OCI-LY7 (cell line): Measurements from ENCODE around the gene TXNL4A. TPM values are rescaled to one million over a fixed set of nuclear protein-coding genes. Genes with fewer than 3 reads are reported as not detected.

Experiments used
- Bru-seq: library from RNA; stranded (reverse); fragments of 400-500 nt; gene quantifications from one replicate; lab custom pipeline; 2021; lab: Mats Ljungman, UMichigan
- BruChase-seq, 2 experiments: library from RNA; stranded (reverse); fragments of 400-500 nt; gene quantifications; one replicate each; lab custom pipeline; 2021; lab: Mats Ljungman, UMichigan
- BruUV-seq: library from RNA; stranded (reverse); fragments of 400-500 nt; replicated peaks from 2 replicates; lab custom pipeline; 2021; lab: Mats Ljungman, UMichigan
- CTCF ChIA-PET: fragments of 300-600 bp; sonication (Branson Sonifier 250); formaldehyde crosslinking; loops from one replicate; lab custom pipeline; 2022; ENCODE audit warnings: antibody characterized with exemption; ENCODE audit not compliant: unreplicated experiment; lab: Charles Lee
- POLR2A ChIA-PET: fragments of 300-600 bp; sonication (Branson Sonifier 250); formaldehyde crosslinking; loops from one replicate; lab custom pipeline; 2022; ENCODE audit warnings: antibody characterized with exemption; lab: Charles Lee
- DNase-seq: peaks from one replicate; pipeline ENCODE4 v3.0.0-alpha.2; 2015; ENCODE audit warnings: low spot score
- H2AFZ ChIP-seq: fragments of 200-600 bp; sonication (generic), shearing (Covaris generic); 2 replicates; pipeline ENCODE4 v1.6.1; 2014; ENCODE audit warnings: mild to moderate bottlenecking, antibody characterized with exemption, low read length, moderate library complexity
- H3K27ac ChIP-seq: fragments of 200-600 bp; sonication (generic); 2 replicates; pipeline ENCODE4 v1.5.1; 2014; ENCODE audit warnings: mixed run types, low read depth, mild to moderate bottlenecking, moderate library complexity, low read length, inconsistent platforms; ENCODE audit not compliant: poor library complexity, severe bottlenecking
- H3K36me3 ChIP-seq: fragments of 200-600 bp; sonication (generic); 2 replicates; pipeline ENCODE4 v1.6.1; 2014; ENCODE audit warnings: mild to moderate bottlenecking, antibody characterized with exemption, low read length, moderate library complexity, mixed read lengths; ENCODE audit not compliant: insufficient read depth
- H3K4me1 ChIP-seq: fragments of 200-600 bp; sonication (generic); 2 replicates; pipeline ENCODE4 v1.5.1; 2014; ENCODE audit warnings: mild to moderate bottlenecking, low read length; ENCODE audit not compliant: insufficient read depth, poor library complexity, severe bottlenecking
- H3K4me2 ChIP-seq: fragments of 200-600 bp; sonication (generic); 2 replicates; pipeline ENCODE4 v1.6.1; 2014; ENCODE audit warnings: mild to moderate bottlenecking, low read length
- H3K4me3 ChIP-seq: fragments of 200-600 bp; sonication (generic); 2 replicates; pipeline ENCODE4 v1.5.1; 2014; ENCODE audit warnings: mild to moderate bottlenecking, low read depth, low read length; ENCODE audit not compliant: poor library complexity, severe bottlenecking
- H3K79me2 ChIP-seq: fragments of 200-600 bp; sonication (generic); 2 replicates; pipeline ENCODE4 v1.6.1; 2016; ENCODE audit warnings: low read depth, mild to moderate bottlenecking, low read length, moderate library complexity, mixed read lengths; ENCODE audit not compliant: insufficient read depth
- H3K9me2 ChIP-seq: fragments of 200-600 bp; sonication (generic); 2 replicates; pipeline ENCODE4 v1.6.1; 2016; ENCODE audit warnings: mild to moderate bottlenecking, low read length, mixed read lengths; ENCODE audit not compliant: insufficient read depth
- H3K9me3 ChIP-seq: fragments of 200-600 bp; sonication (generic); 2 replicates; pipeline ENCODE4 v1.6.1; 2014; ENCODE audit warnings: mild to moderate bottlenecking, mixed run types, low read length, mixed read lengths
- H4K20me1 ChIP-seq: fragments of 200-600 bp; sonication (generic); 2 replicates; pipeline ENCODE4 v1.6.1; 2014; ENCODE audit warnings: mild to moderate bottlenecking, antibody characterized with exemption, low read length, moderate library complexity, mixed read lengths; ENCODE audit not compliant: insufficient read depth
- EZH2phosphoT487 ChIP-seq: fragments of 200-600 bp; sonication (generic); IDR thresholded peaks from 2 replicates; pipeline ENCODE4 v1.6.1; 2018; ENCODE audit warnings: low read depth, borderline replicate concordance, mild to moderate bottlenecking, mixed run types, antibody characterized with exemption, low read length, moderate library complexity, mixed read lengths
- intact Hi-C: fragments of 100-400 bp; cut with micrococcal nuclease; formaldehyde crosslinking; loops from one replicate; pipeline ENCODE4 v1.10.0; 2022; ENCODE audit not compliant: unreplicated experiment
- long read RNA-seq: library from polyadenylated mRNA; stranded (forward); transcript quantifications from one replicate; pipeline ENCODE4 v2.0.0, GENCODE V29; 2022
- total RNA-seq, 2 experiments: library from RNA; depleted of rRNA in 1 of 2; stranded (reverse); fragments of >200 nt in 1 of 2; shearing (Covaris generic) in 1 of 2; gene quantifications; 2 replicates each; pipeline ENCODE4 v1.2.3, GENCODE V29; 2014 to 2022
- TF ChIP-seq, protein P1 (sequence below): fragments of 200-600 bp; sonication (generic); conservative IDR thresholded peaks from 2 replicates; pipeline ENCODE4 v1.5.1; 2014; ENCODE audit warnings: mild to moderate bottlenecking, antibody characterized with exemption, low read length, moderate library complexity, mixed read lengths

The TXNL4A gene, protein sequence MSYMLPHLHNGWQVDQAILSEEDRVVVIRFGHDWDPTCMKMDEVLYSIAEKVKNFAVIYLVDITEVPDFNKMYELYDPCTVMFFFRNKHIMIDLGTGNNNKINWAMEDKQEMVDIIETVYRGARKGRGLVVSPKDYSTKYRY
- total RNA-seq (2014; rRNA removed; shearing (Covaris generic)) (44.7 and 45.9 TPM in 2 replicates), total RNA-seq (2022) (91.4 and 95.0 TPM in 2 replicates), Bru-seq, nascent RNA (percentile 61 among the genes with signal in this experiment), BruChase-seq, experiment 1, labeled RNA remaining after a 6-hour chase (percentile 64 among the genes with signal in this experiment), BruChase-seq, experiment 2, labeled RNA remaining after a 2-hour chase (percentile 60 among the genes with signal in this experiment)
- long read RNA-seq, transcript TXNL4A-201 (3 exons, 3,504 nt) = major isoform, 68 of 92 reads
- long read RNA-seq, transcript TXNL4A-208 (2 exons, 752 nt) = minor isoform, 8 of 92 reads
- long read RNA-seq, partial matches to known transcripts = 4 of 92 reads
- long read RNA-seq, other reads (novel, unspliced or antisense) = 10 of 92 reads

GRCh38 chr18:79988451-79989194 lies at the start of gene TXNL4A:
Gene TXNL4A (minus strand): TSS chr18:79988563. CDS start chr18:79988392, 171 bp downstream.
- H2AFZ ChIP-seq = peak within 1 kb of the TSS; percentile 76; the same call in 1 of the 2 replicates
- intact Hi-C loops = loop anchor here (1.0 to 2.0 kb wide), 2 partner anchors 45 to 310 kb away; partner anchors contain the start of gene CTDP1
- H3K4me3 ChIP-seq = peak within 1 kb of the TSS; percentile 98
- ChIA-PET CTCF (no interaction called here), POLR2A (no interaction called here)
- no peaks in the 10 kb centered on the region for H3K9me3 ChIP-seq
- H4K20me1 ChIP-seq = peaks cover 23% of the 10 kb centered on the region
- H3K4me2 ChIP-seq = peak within 1 kb of the TSS; percentile 87
- BruUV-seq = TSS peak; percentile 90
- no peaks in the 10 kb centered on the region for H3K9me2 ChIP-seq
- H3K36me3 ChIP-seq = peaks cover 35% of the 10 kb centered on the region
- H3K4me1 ChIP-seq = peaks cover 12% of the 10 kb centered on the region
- H3K79me2 ChIP-seq = peaks cover 46% of the 10 kb centered on the region
- peak; percentile 86 for DNase-seq
- no peak for TF ChIP-seq EZH2phosphoT487
- TF ChIP-seq, protein P1, sequence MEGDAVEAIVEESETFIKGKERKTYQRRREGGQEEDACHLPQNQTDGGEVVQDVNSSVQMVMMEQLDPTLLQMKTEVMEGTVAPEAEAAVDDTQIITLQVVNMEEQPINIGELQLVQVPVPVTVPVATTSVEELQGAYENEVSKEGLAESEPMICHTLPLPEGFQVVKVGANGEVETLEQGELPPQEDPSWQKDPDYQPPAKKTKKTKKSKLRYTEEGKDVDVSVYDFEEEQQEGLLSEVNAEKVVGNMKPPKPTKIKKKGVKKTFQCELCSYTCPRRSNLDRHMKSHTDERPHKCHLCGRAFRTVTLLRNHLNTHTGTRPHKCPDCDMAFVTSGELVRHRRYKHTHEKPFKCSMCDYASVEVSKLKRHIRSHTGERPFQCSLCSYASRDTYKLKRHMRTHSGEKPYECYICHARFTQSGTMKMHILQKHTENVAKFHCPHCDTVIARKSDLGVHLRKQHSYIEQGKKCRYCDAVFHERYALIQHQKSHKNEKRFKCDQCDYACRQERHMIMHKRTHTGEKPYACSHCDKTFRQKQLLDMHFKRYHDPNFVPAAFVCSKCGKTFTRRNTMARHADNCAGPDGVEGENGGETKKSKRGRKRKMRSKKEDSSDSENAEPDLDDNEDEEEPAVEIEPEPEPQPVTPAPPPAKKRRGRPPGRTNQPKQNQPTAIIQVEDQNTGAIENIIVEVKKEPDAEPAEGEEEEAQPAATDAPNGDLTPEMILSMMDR = no peak
- H3K27ac ChIP-seq = peak within 1 kb of the TSS; percentile 78

DNA sequence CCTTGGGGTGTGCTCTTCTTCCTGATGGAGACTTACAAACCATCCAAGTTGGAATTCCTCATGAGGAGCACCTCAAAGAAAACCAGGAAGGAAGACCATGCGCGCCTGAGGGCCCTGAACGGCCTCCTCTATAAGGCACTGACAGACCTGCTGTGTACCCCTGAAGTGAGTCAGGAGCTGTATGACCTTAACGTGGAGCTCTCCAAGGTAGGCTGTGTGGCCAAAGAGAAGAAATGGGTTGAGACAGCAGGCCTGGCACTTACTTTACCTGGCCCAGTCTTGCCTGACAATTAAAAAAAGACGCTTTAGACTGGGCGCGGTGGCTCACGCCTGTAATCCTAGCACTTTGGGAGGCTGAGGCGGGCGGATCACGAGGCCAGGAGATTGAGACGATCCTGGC lies 48.9 kb upstream of the TXNL4A start:
- ChIA-PET POLR2A (interaction anchor here (0.5 to 0.7 kb wide), 2 partner anchors 82 to 1918 kb away, joined by 4 read pairs; no protein-coding TSS in a partner anchor), CTCF (interaction anchor here (1.0 kb wide), 1 partner anchor 118 kb away, joined by 3 read pairs; no protein-coding TSS in a partner anchor)
- H3K27ac ChIP-seq = no peak overlapping the region
- H4K20me1 ChIP-seq = peaks cover 7% of the 10 kb centered on the region; the same call in 1 of the 2 replicates
- H3K4me2 ChIP-seq = no peak overlapping the region
- H3K4me1 ChIP-seq = peaks cover 19% of the 10 kb centered on the region
- intact Hi-C loops = no loop called here
- H2AFZ ChIP-seq = no peak overlapping the region
- H3K9me2 ChIP-seq = no peaks in the 10 kb centered on the region
- TF ChIP-seq EZH2phosphoT487 = no peak
- TF ChIP-seq, protein P1 = no peak
- H3K4me3 ChIP-seq = no peak overlapping the region
- no peak for DNase-seq
- peaks cover 14% of the 10 kb centered on the region for H3K79me2 ChIP-seq
- 0 out of 2 replicates have a peak, but pooled peaks cover 15% of the 10 kb centered on the region for H3K36me3 ChIP-seq
- no peaks in the 10 kb centered on the region for H3K9me3 ChIP-seq
- no TSS peak for BruUV-seq
